Fibroblast of pulmonary artery (primary cell): ENCODE results near the gene RANGAP1.
A peak's percentile ranks its signal among the peaks of the same experiment; 100 is the strongest.

Experiments
- DNase-seq: peaks from one replicate; pipeline ENCODE4 v3.0.0-alpha.2; 2010; ENCODE audit warnings: low read depth
- H3K4me3 ChIP-seq: replicated peaks from 2 replicates; pipeline ENCODE4 v1.5.1; 2011; ENCODE audit warnings: low read depth, mild to moderate bottlenecking, control low read depth, low read length, moderate library complexity
- CTCF ChIP-seq: IDR thresholded peaks from 2 replicates; pipeline ENCODE4 v1.5.1; 2011; ENCODE audit warnings: mild to moderate bottlenecking, control low read depth, low read length, inconsistent platforms; ENCODE audit errors: missing control alignments

RANGAP1 gene

GRCh38 chr22:41229215-41229614, 56.8 kb downstream of the RANGAP1 start:
- no peak overlapping the region for H3K4me3 ChIP-seq
- TF ChIP-seq CTCF: no peak
- DNase-seq: no peak

GRCh38 chr22:41226723-41227655, 59.0 kb downstream of the RANGAP1 start:
- TF ChIP-seq CTCF: no peak
- no peak overlapping the region for H3K4me3 ChIP-seq
- DNase-seq: no peak

GRCh38 chr22:41223535-41223934, 62.5 kb downstream of the RANGAP1 start:
- TF ChIP-seq CTCF: no peak
- no peak overlapping the region for H3K4me3 ChIP-seq
- no peak for DNase-seq

GRCh38 chr22:41222846-41223507, 63.0 kb downstream of the RANGAP1 start:
- TF ChIP-seq CTCF: no peak
- no peak overlapping the region for H3K4me3 ChIP-seq

GRCh38 chr22:41217553-41218157, 68.3 kb downstream of the RANGAP1 start:
- peak overlapping the region; percentile 9 for H3K4me3 ChIP-seq
- TF ChIP-seq CTCF: no peak
- peak; percentile 96 for DNase-seq

More at GRCh38 chr22:41222846-41223507, 63.0 kb downstream of the RANGAP1 start:
- DNase-seq: no peak

GRCh38 chr22:41216984-41217383, 69.0 kb downstream of the RANGAP1 start:
- peak overlapping the region; percentile 9 for H3K4me3 ChIP-seq
- no peak for TF ChIP-seq CTCF
- peak; percentile 44 for DNase-seq
